ENCODE results near the gene CHIC2. TPM values are rescaled to one million over a fixed set of nuclear protein-coding genes. Genes with fewer than 3 reads are reported as not detected.

CHIC2 gene
- total RNA-seq, 2 donors from 2014 or later: 10.2 to 14.4 TPM

DNA sequence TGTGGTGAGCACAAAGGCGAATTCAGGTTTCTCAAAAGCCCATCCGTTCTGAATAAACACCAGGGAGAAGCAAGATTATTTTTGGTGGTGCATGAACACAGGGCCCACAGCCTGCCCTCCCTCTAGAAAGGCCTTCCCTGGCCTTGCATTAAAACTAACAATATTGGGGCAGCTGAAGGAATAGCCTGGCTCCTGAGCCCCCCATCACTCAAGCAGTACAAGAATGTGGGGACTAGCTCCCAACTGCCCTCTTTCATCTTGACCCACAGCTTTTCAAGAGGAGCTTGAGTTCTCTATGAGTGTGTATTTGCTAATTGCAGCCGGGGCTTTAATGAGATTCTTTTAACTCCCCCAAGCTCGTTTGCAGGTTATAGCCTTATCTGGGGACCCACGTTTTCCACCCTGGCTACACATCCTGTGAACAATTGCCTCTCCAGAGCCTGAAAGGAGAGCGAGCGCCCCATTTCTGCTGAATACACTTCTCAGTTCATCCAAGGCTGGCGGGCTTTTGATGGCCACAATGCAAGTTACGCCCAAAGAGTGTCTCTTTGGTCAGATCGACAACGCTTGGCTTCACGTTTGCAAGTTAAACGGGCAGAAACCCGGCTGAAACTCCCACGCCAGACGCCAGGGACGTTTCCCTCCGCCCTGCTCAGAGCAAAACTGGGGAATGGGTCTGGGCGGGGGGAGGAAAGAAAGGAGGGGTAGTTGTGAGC is 30.9 kb upstream of the CHIC2 start:
- Histone ChIP-seq H3K36me3 (ENCODE audit: control insufficient read depth, insufficient read depth, low read length) (no peaks in the 10 kb centered on the region), H3K4me3 (ENCODE audit: low read length) (no peak overlapping the region), H3K9me3 (ENCODE audit: control insufficient read depth, low read length) (no peaks in the 10 kb centered on the region), H3K27me3 (ENCODE audit: control insufficient read depth, insufficient read depth, low read length, poor library complexity, severe bottlenecking) (peaks cover 100% of the 10 kb centered on the region), H3K4me1 (ENCODE audit: control insufficient read depth, insufficient read depth, low read length) (peaks cover 11% of the 10 kb centered on the region), H3K9ac (ENCODE audit: extremely low read depth, low read length, poor library complexity, severe bottlenecking) (no peak overlapping the region), H3K27ac (ENCODE audit: low read depth, low read length) (no peak overlapping the region)
- Mint-ChIP-seq H3K4me1 (peaks cover 49% of the 10 kb centered on the region), H3K27ac (no peak overlapping the region), H3K27me3 (ENCODE audit: insufficient read depth) (peaks cover 100% of the 10 kb centered on the region), H3K36me3 (ENCODE audit: low read depth) (no peaks in the 10 kb centered on the region), H3K4me3 (no peak overlapping the region), H3K9me3 (no peaks in the 10 kb centered on the region)
- WGBS, 2 experiments (ENCODE audit: insufficient coverage in 1 of 2, insufficient read length in 1 of 2): 20 to 22% methylated on average over 3 to 19 of the region's 19 CpGs
- peak; percentile 61 for DNase-seq
- TF ChIP-seq, protein P1, sequence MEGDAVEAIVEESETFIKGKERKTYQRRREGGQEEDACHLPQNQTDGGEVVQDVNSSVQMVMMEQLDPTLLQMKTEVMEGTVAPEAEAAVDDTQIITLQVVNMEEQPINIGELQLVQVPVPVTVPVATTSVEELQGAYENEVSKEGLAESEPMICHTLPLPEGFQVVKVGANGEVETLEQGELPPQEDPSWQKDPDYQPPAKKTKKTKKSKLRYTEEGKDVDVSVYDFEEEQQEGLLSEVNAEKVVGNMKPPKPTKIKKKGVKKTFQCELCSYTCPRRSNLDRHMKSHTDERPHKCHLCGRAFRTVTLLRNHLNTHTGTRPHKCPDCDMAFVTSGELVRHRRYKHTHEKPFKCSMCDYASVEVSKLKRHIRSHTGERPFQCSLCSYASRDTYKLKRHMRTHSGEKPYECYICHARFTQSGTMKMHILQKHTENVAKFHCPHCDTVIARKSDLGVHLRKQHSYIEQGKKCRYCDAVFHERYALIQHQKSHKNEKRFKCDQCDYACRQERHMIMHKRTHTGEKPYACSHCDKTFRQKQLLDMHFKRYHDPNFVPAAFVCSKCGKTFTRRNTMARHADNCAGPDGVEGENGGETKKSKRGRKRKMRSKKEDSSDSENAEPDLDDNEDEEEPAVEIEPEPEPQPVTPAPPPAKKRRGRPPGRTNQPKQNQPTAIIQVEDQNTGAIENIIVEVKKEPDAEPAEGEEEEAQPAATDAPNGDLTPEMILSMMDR (conservative IDR thresholded peaks at IDR 0.05): no peak

DNA sequence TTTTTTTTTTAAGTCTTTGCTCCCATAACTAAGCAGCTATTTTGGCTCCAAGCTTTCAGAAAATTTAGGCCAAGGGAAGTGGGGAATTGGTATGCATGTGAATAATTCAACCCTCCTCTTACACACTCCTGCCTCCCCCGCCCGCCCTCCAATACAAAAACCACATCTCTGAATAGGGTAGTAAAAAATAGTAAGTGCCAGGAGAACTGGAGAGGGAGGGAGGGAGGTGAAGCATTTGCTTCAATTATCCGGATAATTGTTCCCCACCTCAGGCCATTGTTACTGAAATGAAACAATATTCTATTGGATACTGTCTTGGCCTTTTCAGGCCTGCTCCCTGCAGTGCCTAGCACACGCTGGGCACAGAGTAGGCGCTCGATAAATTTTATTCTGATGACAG is 30.0 kb upstream of the CHIC2 start:
- no peak overlapping the region for H3K4me3 Mint-ChIP-seq
- DNase-seq: no peak
- Histone ChIP-seq H3K9me3 (ENCODE audit: control insufficient read depth, low read length) (no peaks in the 10 kb centered on the region), H3K9ac (ENCODE audit: extremely low read depth, low read length, poor library complexity, severe bottlenecking) (no peak overlapping the region), H3K27ac (ENCODE audit: low read depth, low read length) (no peak overlapping the region), H3K4me1 (ENCODE audit: control insufficient read depth, insufficient read depth, low read length) (peaks cover 7% of the 10 kb centered on the region), H3K36me3 (ENCODE audit: control insufficient read depth, insufficient read depth, low read length) (no peaks in the 10 kb centered on the region), H3K4me3 (ENCODE audit: low read length) (no peak overlapping the region), H3K27me3 (ENCODE audit: control insufficient read depth, insufficient read depth, low read length, poor library complexity, severe bottlenecking) (peaks cover 92% of the 10 kb centered on the region)
- H3K4me1 Mint-ChIP-seq: peaks cover 46% of the 10 kb centered on the region
- no peaks in the 10 kb centered on the region for H3K9me3 Mint-ChIP-seq
- peaks cover 96% of the 10 kb centered on the region for H3K27me3 Mint-ChIP-seq (ENCODE audit: insufficient read depth)
- no peak overlapping the region for H3K27ac Mint-ChIP-seq
- 41% methylated on average over 4 of the region's 6 CpGs; no CpG with 5 or more reads in 1 of the 2 experiments for WGBS, 2 experiments (ENCODE audit: insufficient coverage in 1 of 2, insufficient read length in 1 of 2)
- no peaks in the 10 kb centered on the region for H3K36me3 Mint-ChIP-seq (ENCODE audit: low read depth)
- TF ChIP-seq, protein P1 (conservative IDR thresholded peaks at IDR 0.05): no peak

GRCh38 chr4:54093324-54094240 is 29.2 kb upstream of the CHIC2 start:
- peak; percentile 78 for DNase-seq
- H3K9ac ChIP-seq (ENCODE audit: extremely low read depth, low read length, poor library complexity, severe bottlenecking): no peak overlapping the region
- peaks cover 93% of the 10 kb centered on the region for H3K27me3 Mint-ChIP-seq (ENCODE audit: insufficient read depth)
- H3K36me3 ChIP-seq (ENCODE audit: control insufficient read depth, insufficient read depth, low read length): no peaks in the 10 kb centered on the region
- no peaks in the 10 kb centered on the region for H3K36me3 Mint-ChIP-seq (ENCODE audit: low read depth)
- peaks cover 88% of the 10 kb centered on the region for H3K27me3 ChIP-seq (ENCODE audit: control insufficient read depth, insufficient read depth, low read length, poor library complexity, severe bottlenecking)
- H3K4me3 ChIP-seq (ENCODE audit: low read length): no peak overlapping the region
- peaks cover 7% of the 10 kb centered on the region for H3K4me1 ChIP-seq (ENCODE audit: control insufficient read depth, insufficient read depth, low read length)
- H3K4me1 Mint-ChIP-seq: peaks cover 42% of the 10 kb centered on the region
- H3K9me3 ChIP-seq (ENCODE audit: control insufficient read depth, low read length): no peaks in the 10 kb centered on the region
- no peak overlapping the region for H3K27ac ChIP-seq (ENCODE audit: low read depth, low read length)
- H3K27ac Mint-ChIP-seq: no peak overlapping the region
- H3K4me3 Mint-ChIP-seq: peak overlapping the region; percentile 32
- 6 to 8% methylated on average over 27 to 37 of the region's 37 CpGs for WGBS, 2 experiments (ENCODE audit: insufficient coverage in 1 of 2, insufficient read length in 1 of 2)
- TF ChIP-seq, protein P1 (conservative IDR thresholded peaks at IDR 0.05): no peak
- H3K9me3 Mint-ChIP-seq: no peaks in the 10 kb centered on the region

Data from endodermal cell (in vitro differentiated cells).